SU-DHL-6 (cell line): ENCODE data around the gene BID.

Source experiments
- CTCF ChIP-seq: fragments of 200-600 bp; sonication (generic); IDR thresholded peaks from one replicate; pipeline ENCODE4 v1.5.1; 2017; ENCODE audit warnings: antibody characterized with exemption, mild to moderate bottlenecking, low read length, moderate library complexity; ENCODE audit not compliant: insufficient read depth, poor library complexity, severe bottlenecking
- EZH2phosphoT487 ChIP-seq: fragments of 200-600 bp; sonication (generic), shearing (Covaris generic); conservative IDR thresholded peaks from 2 replicates; pipeline ENCODE4 v1.6.1; 2018; ENCODE audit warnings: mild to moderate bottlenecking, antibody characterized with exemption, low read length, moderate library complexity, mixed read lengths

GRCh38 chr22:17698948-17699347 is 75.3 kb downstream of the BID start:
- TF ChIP-seq CTCF = no peak
- TF ChIP-seq EZH2phosphoT487 = no peak
